HL-60 (cell line): Measurements from ENCODE around the gene ACOXL.

ENCODE experiments used
- CTCF ChIP-seq: IDR thresholded peaks from one replicate; pipeline ENCODE4 v1.5.1; 2011; ENCODE audit warnings: low read length, control low read depth, inconsistent platforms; ENCODE audit not compliant: insufficient read depth
- GABPA ChIP-seq: IDR thresholded peaks from 2 replicates; pipeline ENCODE4 v1.6.1; 2012; ENCODE audit warnings: low read depth
- POLR2AphosphoS5 ChIP-seq: IDR thresholded peaks from 2 replicates; pipeline ENCODE4 v1.6.1; 2012; ENCODE audit warnings: low read depth
- SPI1 ChIP-seq: IDR thresholded peaks from 2 replicates; pipeline ENCODE4 v1.6.1; 2012; ENCODE audit warnings: low read depth, mild to moderate bottlenecking, borderline replicate concordance
- TF ChIP-seq, protein P1 (sequence below): IDR thresholded peaks from 2 replicates; pipeline ENCODE4 v1.6.1; 2012; ENCODE audit warnings: low read depth; ENCODE audit not compliant: insufficient replicate concordance

GRCh38 chr2:110834134-110834827 is 101.9 kb downstream of the ACOXL start:
- no peak for TF ChIP-seq POLR2AphosphoS5
- no peak for TF ChIP-seq CTCF
- no peak for TF ChIP-seq GABPA
- TF ChIP-seq, protein P1, sequence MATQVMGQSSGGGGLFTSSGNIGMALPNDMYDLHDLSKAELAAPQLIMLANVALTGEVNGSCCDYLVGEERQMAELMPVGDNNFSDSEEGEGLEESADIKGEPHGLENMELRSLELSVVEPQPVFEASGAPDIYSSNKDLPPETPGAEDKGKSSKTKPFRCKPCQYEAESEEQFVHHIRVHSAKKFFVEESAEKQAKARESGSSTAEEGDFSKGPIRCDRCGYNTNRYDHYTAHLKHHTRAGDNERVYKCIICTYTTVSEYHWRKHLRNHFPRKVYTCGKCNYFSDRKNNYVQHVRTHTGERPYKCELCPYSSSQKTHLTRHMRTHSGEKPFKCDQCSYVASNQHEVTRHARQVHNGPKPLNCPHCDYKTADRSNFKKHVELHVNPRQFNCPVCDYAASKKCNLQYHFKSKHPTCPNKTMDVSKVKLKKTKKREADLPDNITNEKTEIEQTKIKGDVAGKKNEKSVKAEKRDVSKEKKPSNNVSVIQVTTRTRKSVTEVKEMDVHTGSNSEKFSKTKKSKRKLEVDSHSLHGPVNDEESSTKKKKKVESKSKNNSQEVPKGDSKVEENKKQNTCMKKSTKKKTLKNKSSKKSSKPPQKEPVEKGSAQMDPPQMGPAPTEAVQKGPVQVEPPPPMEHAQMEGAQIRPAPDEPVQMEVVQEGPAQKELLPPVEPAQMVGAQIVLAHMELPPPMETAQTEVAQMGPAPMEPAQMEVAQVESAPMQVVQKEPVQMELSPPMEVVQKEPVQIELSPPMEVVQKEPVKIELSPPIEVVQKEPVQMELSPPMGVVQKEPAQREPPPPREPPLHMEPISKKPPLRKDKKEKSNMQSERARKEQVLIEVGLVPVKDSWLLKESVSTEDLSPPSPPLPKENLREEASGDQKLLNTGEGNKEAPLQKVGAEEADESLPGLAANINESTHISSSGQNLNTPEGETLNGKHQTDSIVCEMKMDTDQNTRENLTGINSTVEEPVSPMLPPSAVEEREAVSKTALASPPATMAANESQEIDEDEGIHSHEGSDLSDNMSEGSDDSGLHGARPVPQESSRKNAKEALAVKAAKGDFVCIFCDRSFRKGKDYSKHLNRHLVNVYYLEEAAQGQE, result no peak
- no peak for TF ChIP-seq SPI1
